Colonic mucosa (tissue), 4 donors: ENCODE measurements around the gene PTTG1IP. TPM values are rescaled to one million over a fixed set of nuclear protein-coding genes. Genes with fewer than 3 reads are reported as not detected.

ENCODE experiments used
- DNase-seq: peaks from one replicate; pipeline ENCODE4 v3.0.0-alpha.2; 2020
- H3K27ac ChIP-seq: fragments of 200-600 bp; one replicate; pipeline ENCODE4 v1.8.0; 2021
- H3K27me3 ChIP-seq: fragments of 200-600 bp; one replicate; pipeline ENCODE4 v1.8.0; 2021
- H3K36me3 ChIP-seq: fragments of 200-600 bp; one replicate; pipeline ENCODE4 v1.8.0; 2021
- H3K4me1 ChIP-seq: fragments of 200-600 bp; one replicate; pipeline ENCODE4 v1.8.0; 2021; ENCODE audit warnings: mild to moderate bottlenecking
- H3K4me3 ChIP-seq: fragments of 200-600 bp; one replicate; pipeline ENCODE4 v1.8.0; 2021
- H3K9ac ChIP-seq, 2 donors: one replicate each; pipeline ENCODE4 v1.7.0; 2013; ENCODE audit warnings: control low read depth in 2 of 2, low read depth in 2 of 2, low read length in 2 of 2
- H3K9me3 ChIP-seq: fragments of 200-600 bp; one replicate; pipeline ENCODE4 v1.8.0; 2021
- intact Hi-C: fragments of 100-400 bp; cut with DNase I; formaldehyde crosslinking; loops from one replicate; pipeline ENCODE4 v1.14.1; 2022
- total RNA-seq, 2 donors: library from RNA; stranded (reverse); fragmentation: NEBNext Ultra II Directional in 1 of 2; extraction: Animal tissue kit (Norgen Biotek cat#: 25700) in 1 of 2; gene quantifications; one replicate each; pipeline ENCODE4 v1.2.1, GENCODE V29; 2021
- TF ChIP-seq, protein P1 (sequence below): fragments of 200-600 bp; IDR thresholded peaks from one replicate; pipeline ENCODE4 v1.8.0; 2022; ENCODE audit warnings: antibody characterized with exemption, mild to moderate bottlenecking
- donor health status: healthy.
- donor health status: DM: no; HTN: no; CAD: no.
- donor health status: DM: no; HTN: no; CAD: no.

PTTG1IP gene
- total RNA-seq, 2 donors from 2014 or later, result 218 to 414 TPM

- H3K27me3 ChIP-seq, result no peaks in the 10 kb centered on the region
- peak overlapping the region; percentile 88 to 89 for H3K9ac ChIP-seq
- H3K27ac ChIP-seq, result peak overlapping the region; percentile 93
- H3K4me1 ChIP-seq, result no peaks in the 10 kb centered on the region
- H3K9me3 ChIP-seq, result no peaks in the 10 kb centered on the region
- intact Hi-C loops, result no loop called here
- peak; percentile 61 for DNase-seq
- TF ChIP-seq, protein P1, sequence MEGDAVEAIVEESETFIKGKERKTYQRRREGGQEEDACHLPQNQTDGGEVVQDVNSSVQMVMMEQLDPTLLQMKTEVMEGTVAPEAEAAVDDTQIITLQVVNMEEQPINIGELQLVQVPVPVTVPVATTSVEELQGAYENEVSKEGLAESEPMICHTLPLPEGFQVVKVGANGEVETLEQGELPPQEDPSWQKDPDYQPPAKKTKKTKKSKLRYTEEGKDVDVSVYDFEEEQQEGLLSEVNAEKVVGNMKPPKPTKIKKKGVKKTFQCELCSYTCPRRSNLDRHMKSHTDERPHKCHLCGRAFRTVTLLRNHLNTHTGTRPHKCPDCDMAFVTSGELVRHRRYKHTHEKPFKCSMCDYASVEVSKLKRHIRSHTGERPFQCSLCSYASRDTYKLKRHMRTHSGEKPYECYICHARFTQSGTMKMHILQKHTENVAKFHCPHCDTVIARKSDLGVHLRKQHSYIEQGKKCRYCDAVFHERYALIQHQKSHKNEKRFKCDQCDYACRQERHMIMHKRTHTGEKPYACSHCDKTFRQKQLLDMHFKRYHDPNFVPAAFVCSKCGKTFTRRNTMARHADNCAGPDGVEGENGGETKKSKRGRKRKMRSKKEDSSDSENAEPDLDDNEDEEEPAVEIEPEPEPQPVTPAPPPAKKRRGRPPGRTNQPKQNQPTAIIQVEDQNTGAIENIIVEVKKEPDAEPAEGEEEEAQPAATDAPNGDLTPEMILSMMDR, result no peak
- H3K4me3 ChIP-seq, result peak overlapping the region; percentile 80
- no peaks in the 10 kb centered on the region for H3K36me3 ChIP-seq
These were observed 1.2 kb upstream of the PTTG1IP start for GRCh38 chr21:44874497-44875315.

GRCh38 chr21:44874240-44874496, 678 bp upstream of the PTTG1IP start:
- H3K27ac ChIP-seq, result peak overlapping the region; percentile 93
- no peaks in the 10 kb centered on the region for H3K9me3 ChIP-seq
- H3K4me1 ChIP-seq, result no peaks in the 10 kb centered on the region
- intact Hi-C loops, result no loop called here
- H3K27me3 ChIP-seq, result no peaks in the 10 kb centered on the region
- H3K36me3 ChIP-seq, result no peaks in the 10 kb centered on the region
- H3K4me3 ChIP-seq, result peak overlapping the region; percentile 80
- peak overlapping the region; percentile 88 to 89 for H3K9ac ChIP-seq
- TF ChIP-seq, protein P1, result no peak
- no peak for DNase-seq

- Histone ChIP-seq H3K27ac (peak overlapping the region; percentile 93), H3K4me1 (no peaks in the 10 kb centered on the region), H3K4me3 (peak overlapping the region; percentile 80), H3K36me3 (no peaks in the 10 kb centered on the region), H3K27me3 (no peaks in the 10 kb centered on the region), H3K9me3 (no peaks in the 10 kb centered on the region), H3K9ac (peak overlapping the region; percentile 85 to 94)
- intact Hi-C loops, result no loop called here
- DNase-seq, result peak; percentile 51
- TF ChIP-seq, protein P1, result no peak
These were observed 688 bp downstream of the PTTG1IP start for GRCh38 chr21:44872649-44873355.

- DNase-seq, result no peak
- Histone ChIP-seq H3K9ac (peak overlapping the region; percentile 85 to 94), H3K4me3 (peak overlapping the region; percentile 80), H3K27ac (peak overlapping the region; percentile 93), H3K27me3 (no peaks in the 10 kb centered on the region), H3K4me1 (no peaks in the 10 kb centered on the region), H3K36me3 (no peaks in the 10 kb centered on the region), H3K9me3 (no peaks in the 10 kb centered on the region)
- intact Hi-C loops, result no loop called here
- TF ChIP-seq, protein P1, result no peak
These were observed 1.2 kb downstream of the PTTG1IP start for GRCh38 chr21:44872323-44872648.

DNA sequence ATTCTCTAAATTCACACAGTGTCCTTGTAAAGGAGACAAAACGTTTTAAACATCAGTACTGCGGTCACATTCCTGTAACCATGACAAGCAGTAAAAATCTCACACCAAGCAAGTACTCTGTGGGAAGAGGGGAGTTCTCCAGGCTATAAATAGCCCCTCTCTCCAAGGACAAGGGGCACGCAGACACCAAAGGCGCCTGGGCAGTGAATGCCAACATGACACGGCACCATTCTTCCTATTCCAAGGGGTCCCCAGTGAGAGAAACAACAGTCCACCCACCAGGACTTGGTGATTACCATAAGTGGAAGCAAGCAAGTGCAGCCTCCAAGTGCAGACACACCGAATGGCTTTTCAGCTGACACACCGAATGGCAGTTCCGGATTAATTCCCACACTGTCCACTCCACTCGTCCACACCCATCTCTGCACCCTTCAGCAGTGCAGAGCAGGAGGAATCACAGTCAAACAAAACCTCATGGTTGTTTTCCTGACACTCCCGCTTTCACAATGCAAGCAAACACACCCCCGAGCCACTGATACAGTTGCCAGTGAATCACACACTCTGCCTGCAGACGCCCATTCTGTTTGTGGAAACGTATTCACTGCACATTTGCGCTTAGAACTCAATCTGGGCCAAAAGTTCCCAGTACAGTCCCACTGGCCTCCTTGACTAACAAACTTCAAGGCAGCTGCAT, 1.8 kb downstream of the PTTG1IP start:
- Histone ChIP-seq H3K4me3 (peak overlapping the region; percentile 80), H3K27ac (peak overlapping the region; percentile 93), H3K27me3 (no peaks in the 10 kb centered on the region), H3K4me1 (no peaks in the 10 kb centered on the region), H3K9ac (peak overlapping the region in 1 of 2 donors; percentile 94), H3K9me3 (no peaks in the 10 kb centered on the region), H3K36me3 (no peaks in the 10 kb centered on the region)
- intact Hi-C loops, result no loop called here
- DNase-seq, result peak; percentile 82
- TF ChIP-seq, protein P1, result no peak
